GM18907 (cell line): ENCODE measurements around the gene WDR54.
"Not testable (repeated sequence)": the region's sequence is repeated elsewhere in the genome, so short reads cannot be mapped to it uniquely, and the experiment has no call there.

Source experiments
- ATAC-seq: cut with Tn5 transposase; IDR thresholded peaks from one replicate; pipeline ENCODE4 v1.9.1; 2021; ENCODE audit warnings: mild to moderate bottlenecking, moderate library complexity; ENCODE audit not compliant: unreplicated experiment

WDR54 gene

DNA sequence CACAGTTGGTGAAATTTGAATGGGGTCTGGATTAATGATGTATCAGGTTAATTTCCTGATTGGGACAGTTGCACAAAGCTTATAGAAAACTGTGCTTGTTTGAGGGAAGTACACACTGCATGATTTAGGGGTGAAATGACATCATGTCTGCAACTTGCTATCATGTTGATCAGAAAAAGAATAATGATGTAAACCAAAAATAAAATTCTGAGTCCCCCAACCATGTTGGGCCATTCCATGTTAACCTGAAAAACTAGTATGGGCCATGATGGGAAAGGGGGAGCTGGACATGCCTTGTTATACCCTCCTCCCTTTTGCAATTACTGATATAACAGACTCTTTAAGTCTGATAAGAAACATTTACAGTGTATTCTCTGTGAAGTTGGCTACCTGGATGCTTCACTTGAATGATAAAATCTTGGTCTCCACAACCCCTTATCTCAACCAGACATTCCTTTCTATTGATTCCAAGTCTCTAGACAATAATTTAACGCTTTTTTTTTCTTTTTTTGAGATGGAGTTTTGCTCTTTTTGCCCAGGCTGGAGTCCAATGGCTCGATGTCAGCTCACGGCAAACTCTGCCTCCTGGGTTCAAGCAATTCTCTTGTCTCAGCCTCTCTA lies 29.1 kb downstream of the WDR54 start:
- ATAC-seq, result no peak

DNA sequence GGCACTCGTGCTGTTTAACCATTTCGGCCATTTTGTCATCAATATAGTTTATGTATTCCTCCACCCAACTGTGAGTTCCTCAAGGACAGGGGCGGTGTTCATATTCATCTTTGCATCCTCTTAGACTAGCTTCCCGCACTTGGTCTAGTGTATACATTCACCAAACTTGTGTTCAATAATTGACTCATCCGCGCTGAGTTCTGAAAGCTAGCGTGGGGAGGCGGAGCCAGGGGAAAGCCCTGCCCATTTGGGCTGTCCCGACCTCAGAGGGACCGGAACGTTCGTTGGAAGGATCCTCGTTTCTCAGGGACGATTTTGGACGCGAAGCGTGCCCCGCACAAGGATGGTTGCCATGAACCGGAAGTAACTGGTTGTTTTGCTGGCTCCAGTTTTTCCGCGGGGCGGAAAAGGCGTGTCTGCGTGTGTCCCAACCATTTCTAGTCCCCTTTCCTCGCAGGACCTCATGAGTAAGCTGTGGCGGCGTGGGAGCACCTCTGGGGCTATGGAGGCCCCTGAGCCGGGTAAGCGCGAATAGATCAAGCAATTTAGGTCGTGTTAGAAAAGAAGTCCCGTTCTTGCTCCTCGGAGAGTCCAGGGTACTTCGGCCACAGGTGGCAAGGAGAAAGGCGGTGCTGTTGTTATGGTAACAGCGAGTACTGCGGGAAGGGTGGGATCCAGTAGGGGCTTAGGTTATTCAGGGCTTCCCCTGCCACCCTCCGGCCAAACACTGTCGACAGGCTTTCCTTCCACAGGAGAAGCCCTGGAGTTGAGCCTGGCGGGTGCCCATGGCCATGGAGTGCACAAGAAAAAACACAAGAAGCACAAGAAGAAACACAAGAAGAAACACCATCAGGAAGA lies 33.4 kb downstream of the WDR54 start, which contains the start of gene INO80B:
Gene INO80B, plus strand, starts transcription at position 434 of the 858 bp plus-strand sequence. Its CDS starts 30 bp downstream, at position 464.
- ATAC-seq, result peak; percentile 47

DNA sequence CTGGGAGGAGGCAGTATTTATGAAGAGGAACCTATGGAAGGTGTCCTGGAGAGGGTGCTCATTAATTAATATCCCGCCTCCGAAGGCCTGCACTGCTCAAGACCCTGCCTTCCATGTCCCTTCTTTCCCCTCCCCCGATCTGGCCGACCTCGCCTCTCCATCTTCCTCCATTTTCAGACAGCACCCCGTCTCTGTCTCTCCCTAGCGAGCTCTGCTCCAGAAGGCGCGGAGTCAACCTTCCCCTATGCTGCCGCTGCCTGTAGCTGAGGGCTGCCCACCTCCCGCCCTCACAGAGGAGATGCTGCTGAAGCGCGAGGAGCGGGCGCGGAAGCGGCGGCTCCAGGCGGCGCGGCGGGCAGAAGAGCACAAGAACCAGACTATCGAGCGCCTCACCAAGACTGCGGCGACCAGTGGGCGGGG lies 35.6 kb downstream of the WDR54 start:
- no peak for ATAC-seq

DNA sequence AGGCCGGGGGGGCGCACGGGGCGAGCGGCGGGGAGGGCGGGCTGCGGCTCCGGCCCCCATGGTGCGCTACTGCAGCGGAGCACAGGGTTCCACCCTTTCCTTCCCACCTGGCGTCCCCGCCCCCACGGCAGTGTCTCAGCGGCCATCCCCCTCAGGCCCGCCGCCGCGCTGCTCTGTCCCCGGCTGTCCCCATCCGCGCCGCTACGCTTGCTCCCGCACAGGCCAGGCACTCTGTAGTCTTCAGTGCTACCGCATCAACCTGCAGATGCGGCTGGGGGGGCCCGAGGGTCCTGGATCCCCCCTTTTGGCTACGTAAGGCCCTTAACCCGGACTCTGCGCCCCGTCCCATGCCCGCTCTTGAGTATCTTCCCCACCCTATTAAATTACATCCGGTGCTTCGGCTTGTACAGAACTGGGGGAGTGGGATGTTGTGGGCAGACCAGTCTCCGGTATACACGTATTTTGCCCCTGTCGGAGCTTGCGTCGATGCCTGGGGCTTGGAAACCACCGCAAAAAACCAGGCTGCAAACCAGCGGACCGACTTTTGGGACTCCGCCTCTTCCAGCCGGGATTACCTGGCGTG lies 36.1 kb downstream of the WDR54 start:
- peak; percentile 38 for ATAC-seq

DNA sequence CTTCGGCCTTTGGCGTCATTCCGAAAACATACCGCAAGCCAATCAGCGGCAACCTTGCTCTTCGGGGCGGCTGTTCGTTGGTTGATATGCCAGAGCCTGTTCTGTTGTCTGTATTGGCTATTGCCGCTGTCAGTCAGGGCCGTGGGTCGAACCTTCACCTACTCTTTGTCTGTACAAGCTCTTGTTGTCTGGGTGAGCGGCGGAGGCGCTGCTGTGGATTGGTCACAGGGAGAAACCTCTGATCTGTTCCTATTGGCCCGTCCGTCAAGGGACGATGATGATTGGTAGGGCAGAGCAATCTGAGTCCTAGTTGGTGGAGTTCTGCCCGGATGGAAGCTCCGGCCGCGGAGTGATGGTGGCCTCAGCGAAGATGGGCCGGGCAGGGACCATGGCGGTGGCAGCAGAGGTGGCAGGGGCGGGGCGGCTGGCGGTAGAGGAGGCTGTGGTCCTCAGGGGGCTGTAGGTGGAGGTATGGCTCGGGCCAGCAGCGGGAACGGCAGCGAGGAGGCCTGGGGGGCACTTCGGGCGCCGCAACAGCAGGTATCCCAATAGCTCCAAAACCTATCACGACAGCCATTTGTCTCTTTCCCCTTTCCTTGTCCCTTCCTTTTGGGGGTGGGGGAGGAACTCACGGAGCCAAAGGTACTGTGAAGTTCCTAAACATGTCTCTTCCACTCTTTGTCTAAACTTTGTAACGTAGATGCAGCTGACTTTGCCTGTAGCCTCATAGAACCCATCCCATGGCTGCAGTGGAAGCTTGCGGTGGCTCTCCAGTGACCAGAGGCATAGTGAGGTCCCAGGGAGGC lies 36.8 kb downstream of the WDR54 start, which contains the start of gene WBP1:
Gene WBP1, plus strand, starts transcription at position 307 of the 806 bp plus-strand sequence. Its CDS starts 165 bp downstream, at position 472.
- ATAC-seq, result peak; percentile 85

DNA sequence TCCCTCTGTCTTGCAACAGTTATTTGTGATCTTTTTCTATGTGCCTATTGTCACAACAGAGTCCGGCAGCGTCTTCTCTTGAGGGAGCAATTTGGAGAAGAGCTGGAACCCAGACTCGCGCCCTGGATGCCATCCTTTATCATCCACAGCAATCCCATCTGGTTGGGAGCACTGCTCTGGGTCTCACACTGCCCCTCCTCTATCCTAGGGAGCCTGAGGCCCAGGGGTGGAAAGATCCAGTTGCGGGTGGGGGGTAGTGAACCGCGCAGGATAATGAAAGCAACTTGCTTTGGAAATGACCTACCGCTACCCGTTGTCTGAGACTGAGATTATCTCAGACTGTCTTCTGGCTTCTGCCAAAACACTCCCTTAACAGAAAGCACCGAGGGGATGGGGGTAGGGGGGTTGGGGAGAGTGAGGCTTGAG lies 37.4 kb downstream of the WDR54 start:
- ATAC-seq, result no peak

DNA sequence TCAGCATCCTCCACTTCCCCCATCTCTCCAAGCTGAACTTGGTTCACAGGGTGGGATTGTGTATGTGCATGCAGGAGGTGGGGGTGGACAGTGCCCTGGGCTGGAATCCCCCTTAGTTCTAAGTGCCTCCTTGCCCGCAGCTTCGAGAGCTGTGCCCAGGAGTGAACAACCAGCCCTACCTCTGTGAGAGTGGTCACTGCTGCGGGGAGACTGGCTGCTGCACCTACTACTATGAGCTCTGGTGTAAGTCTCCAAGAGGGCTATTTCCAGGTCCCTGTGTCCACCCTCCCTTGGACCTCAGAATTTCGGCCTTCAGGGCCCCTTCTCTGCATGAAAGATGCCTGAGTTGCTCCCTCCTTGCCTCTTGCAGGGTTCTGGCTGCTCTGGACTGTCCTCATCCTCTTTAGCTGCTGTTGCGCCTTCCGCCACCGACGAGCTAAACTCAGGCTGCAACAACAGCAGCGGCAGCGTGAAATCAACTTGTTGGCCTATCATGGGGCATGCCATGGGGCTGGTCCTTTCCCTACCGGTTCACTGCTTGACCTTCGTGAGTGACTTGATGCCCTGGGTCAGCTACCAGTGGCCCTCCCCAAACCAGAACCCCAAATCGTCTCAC lies 38.1 kb downstream of the WDR54 start:
- ATAC-seq, result not testable (repeated sequence)

DNA sequence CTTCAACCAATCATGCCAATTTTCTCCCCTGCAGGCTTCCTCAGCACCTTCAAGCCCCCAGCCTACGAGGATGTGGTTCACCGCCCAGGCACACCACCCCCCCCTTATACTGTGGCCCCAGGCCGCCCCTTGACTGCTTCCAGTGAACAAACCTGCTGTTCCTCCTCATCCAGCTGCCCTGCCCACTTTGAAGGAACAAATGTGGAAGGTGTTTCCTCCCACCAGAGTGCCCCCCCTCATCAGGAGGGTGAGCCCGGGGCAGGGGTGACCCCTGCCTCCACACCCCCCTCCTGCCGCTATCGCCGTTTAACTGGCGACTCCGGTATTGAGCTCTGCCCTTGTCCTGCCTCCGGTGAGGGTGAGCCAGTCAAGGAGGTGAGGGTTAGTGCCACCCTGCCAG lies 38.7 kb downstream of the WDR54 start:
- ATAC-seq, result not testable (repeated sequence)

DNA sequence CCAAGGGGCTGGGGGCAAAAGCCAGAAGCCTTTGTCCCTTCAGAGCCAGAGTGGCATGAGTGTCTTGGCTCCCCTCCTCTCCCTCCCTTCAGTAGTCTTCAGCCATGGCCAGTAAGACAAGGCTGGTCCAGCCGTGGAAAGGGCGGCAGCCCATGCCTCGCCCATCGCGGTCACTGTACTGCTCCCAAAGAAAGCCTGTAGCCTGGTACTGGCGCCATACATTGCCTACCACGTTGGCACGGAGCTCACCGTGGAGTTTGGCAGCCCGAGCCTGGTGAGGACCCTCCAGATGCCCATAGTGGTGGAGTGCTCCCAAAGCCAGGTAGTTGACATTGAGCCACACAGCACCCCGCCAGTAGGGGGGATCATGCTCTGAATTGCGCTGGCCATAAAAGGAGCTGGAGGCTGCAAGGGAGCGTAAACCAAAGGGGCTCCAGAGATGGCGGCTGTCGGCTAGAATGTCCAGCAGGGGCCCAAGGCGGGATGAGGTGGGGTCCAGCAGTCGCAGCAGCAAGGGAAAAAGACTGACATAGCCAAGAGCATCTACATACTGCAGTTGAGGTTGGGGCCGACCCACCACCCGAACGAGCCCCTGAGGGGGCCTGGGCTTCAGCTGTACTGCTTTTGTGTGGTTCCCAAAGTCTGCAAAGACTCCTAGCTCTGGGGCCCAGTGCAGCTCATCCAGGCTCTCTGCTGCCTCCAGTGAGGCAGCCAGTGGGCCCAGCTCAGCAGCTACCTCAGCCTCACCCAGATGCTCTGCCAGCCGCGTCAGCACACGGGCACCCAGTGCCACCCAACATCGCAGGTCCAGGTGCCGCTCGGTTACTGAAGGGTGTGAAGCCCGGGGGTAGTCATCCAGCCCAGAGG lies 39.9 kb downstream of the WDR54 start:
- ATAC-seq, result no peak

DNA sequence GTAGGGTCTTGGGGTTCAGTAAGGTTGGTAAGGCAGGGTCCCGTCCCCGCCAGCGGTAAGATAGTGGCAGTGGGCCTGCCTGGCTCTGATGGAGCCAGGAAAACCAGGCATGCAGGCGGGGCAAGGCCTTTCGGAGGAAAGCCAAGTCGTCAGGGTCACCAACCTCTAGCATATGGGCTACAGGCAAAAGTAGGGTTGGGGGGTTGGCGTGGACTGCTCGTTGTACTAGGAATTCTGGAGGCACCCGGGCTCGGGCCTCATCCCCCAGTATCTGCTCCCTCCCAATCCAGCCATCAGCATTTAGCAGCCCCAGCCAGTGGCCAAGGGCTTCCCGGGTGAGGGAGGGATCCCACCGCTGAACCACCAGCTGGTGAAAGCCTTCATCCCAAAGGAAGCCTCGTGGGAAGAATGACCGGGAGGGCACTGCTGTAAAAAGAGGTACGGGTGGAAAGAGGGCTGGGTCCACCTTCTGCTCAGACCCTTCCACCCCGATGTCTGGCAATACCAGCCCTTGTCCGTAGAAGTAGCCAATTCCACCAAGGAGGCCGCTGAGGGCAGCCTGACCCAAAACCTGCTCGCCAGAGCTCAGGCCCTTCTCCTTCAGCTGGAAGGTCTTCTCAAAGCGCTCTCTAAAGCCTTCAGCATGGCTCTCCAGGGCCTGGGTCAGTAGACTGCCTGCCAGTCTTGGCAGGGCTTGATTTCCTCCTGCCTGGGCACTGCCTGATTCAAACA lies 40.7 kb downstream of the WDR54 start:
- no peak for ATAC-seq

DNA sequence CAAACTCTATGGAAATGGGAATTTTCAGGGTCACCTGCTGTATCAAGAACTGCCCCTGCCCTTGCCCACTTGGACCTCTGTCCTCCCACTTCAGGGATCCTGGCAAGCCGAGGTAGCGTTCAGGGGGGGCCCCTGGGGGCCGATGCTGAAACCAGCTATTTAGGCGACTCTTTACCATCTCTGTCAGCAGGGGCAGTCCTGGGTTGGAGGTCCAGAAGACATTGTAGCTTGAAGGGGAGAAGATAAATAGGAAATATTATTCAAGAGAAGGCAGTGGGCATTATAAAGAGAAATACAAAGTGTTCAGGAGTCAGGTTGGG lies 41.2 kb downstream of the WDR54 start:
- ATAC-seq, result no peak

DNA sequence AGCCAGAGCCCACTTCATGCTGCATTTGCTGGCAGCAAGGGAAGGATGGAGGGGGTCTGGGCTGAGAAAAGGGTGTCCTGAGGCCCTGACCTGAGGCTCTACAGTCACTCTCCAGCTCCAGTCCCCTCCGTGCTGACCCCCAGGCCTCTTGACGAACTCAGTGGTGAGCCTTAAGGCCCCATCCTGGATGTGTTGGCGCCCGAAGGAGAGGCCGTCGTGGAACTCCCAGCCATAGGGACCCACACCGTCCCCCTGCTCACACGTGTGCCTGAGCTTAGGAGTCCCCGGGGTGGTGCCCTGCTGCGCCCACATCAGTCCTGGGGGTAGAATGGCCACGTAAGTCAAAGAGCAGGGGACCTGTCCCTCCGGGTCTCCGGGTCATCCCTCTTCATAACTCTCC lies 42.9 kb downstream of the WDR54 start:
- no peak for ATAC-seq

DNA sequence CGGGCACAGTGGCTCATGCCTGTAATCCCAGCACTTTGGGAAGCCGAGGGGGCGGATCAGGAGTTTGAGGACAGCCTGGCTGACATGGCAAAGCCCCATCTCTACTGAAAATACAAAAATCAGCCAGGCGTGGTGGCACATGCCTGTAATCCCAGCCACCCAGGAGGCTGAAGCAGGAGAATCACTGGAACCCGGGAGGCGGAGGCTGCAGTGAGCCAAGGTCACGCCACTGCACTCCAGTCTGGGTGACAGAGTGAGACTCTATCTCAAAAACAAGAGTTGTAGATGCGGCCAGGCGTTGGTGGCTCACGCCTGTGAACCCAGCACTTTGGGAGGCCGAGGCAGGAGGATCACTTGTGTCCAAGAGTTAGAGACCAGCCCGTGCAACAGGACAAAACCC lies 49.2 kb downstream of the WDR54 start:
- ATAC-seq, result not testable (repeated sequence)

DNA sequence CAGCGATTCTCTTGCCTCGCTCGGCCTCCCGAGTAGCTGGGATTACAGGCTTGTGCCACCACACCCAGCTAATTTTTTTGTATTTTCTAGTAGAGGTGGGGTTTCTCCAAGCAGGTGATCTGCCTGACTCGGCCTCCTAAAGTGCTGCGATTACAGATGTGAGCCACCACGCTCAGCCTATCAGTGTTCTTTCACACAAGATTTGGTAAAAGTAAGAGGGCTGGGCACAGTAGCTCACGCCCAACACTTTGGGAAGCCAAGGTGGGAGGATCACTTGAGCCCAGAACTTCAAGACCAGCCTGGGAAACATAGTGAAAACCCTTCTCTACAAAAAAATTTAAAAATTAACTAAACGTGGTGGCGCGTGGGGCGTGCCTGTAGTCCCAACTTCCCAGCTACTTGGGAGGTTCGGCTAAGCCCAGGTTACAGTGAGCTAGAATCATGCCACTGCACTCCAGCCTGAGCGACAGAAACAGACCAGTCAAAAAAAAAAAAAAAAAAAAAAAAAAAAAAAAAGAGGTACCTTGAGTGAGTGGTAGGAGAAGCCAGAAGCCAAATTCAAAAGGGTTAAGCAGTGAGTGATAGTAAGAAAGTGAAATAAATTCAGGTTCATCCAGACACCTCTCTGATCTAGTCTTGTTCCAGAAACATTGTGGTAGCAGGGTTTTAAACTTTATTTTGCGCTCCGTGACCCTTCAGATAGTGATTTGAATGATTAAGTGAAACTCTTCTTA lies 50.0 kb downstream of the WDR54 start:
- ATAC-seq, result no peak

DNA sequence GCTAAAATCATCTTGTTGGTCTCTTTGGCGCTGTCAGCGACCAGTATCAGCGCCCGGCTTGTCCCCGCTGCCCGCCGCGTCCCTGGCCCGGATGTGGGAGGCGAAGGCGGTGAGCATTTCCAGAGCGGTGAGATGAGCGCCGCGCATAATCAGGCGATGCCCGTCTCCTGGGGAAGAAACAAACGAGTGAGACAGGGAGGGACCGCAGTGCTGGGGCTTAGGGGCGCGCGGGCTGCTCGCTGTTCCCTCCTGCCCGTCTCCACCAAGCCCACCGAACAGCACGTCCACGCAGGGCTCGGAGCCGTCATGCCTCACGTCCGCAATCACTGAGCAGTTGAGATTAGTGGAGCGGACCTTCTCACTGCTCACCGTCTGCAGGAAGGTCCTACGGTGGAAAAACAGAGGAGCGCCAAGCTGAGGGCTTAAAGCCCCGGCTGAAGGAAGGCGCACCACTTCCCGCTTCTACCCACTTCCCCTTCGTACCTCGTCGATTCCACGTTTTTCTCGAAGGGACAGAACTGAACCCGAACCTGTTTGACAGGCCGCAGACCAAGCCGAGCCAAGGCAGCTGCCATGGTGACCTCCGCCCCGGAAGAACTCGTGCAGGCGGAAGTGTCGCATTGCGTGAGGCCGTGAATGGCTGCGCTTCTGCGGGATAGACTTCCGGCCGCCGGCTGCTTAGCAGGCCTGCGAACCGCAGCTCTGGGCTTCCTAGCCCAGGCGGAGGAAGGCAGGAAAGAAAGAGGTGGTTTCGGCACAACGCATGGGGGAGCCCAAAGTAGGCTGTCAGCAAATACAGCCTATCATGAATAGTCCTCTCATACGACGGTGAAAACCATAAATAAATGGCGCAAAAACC lies 50.8 kb downstream of the WDR54 start, which contains the start of gene MRPL53:
Gene MRPL53, minus strand, starts transcription at position 595 of the 859 bp plus-strand sequence. Its CDS starts 20 bp downstream, at position 575.
- ATAC-seq, result peak; percentile 89

DNA sequence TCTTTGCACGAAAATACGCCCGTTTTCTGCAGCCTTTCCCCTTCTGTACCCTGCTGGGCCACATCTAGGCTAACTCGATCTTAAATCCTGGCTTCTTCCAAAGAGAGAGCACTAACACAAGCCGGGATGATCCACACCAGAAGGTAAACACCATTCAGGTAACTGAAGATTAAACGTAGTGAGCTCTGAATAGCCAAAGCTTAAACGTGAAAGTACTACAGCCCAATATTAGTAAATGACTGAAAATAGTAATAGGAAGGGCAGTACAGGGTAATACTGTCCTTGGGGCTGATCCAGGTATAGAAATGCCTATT lies 51.4 kb downstream of the WDR54 start:
- ATAC-seq, result peak; percentile 2

DNA sequence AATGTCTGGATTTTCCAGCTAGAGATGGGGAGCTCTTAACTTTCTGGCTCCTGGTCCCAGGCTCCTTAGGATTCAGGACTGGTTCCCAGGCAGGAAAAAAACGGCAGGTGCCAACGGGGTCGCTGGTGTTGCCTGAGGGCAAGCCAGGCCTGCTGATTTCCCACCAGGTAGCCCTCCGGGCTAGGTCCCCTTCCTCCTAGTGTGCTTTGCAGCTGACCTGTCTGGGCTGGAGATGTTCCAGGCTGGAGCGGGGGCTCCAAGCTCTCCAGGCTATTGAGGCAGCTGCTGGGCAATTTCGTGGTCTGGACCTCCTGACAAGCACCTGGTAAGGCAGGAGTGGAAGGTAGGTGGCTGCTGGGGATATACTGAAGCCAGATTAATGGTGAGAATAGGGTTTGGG lies 53.0 kb downstream of the WDR54 start:
- no peak for ATAC-seq
